ENCODE data around the gene DNAJC24.

Gene DNAJC24

DNA sequence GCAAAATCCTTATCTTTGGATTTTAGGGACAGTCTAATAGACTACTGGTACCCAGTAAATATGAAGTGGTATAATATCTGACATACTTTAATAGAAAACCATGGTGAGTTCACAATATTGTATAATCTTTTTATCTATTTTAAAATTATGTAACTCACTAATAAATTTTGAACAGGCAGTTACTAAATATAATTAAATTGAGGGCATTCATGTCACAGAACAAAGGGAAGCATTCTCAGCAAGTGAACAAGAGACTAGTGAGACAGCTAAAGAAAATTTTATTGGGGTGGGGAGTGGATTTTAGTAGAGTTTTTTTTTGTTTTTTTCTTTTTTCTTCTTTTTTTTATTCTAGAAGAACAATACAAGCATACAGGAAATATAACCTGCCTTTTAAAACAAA is 55.0 kb downstream of the DNAJC24 start (continued):
- no peak for TF ChIP-seq ZNF362 (tag by site-specific recombination; IDR thresholded peaks at IDR 0.05)
- TF ChIP-seq KLF10 (tag by site-specific recombination; IDR thresholded peaks at IDR 0.05), result no peak
- TF ChIP-seq GLIS2 (tag by site-specific recombination; IDR thresholded peaks at IDR 0.05), result no peak

- H3K4me1 ChIP-seq (ENCODE audit: control insufficient read depth, insufficient read depth, low read length), result no peaks in the 10 kb centered on the region
- ChIA-PET CTCF (no interaction called here), POLR2A (no interaction called here)
- H3K27ac ChIP-seq (ENCODE audit: extremely low read depth, low read depth, low read length), result no peak overlapping the region
- TF ChIP-seq ZBTB49 (tag by site-specific recombination; IDR thresholded peaks at IDR 0.05; ENCODE audit: low read depth) (no peak), ZNF623 (tag by site-specific recombination; IDR thresholded peaks at IDR 0.05) (no peak), OSR2 (tag by site-specific recombination; IDR thresholded peaks at IDR 0.05) (no peak), ZNF521 (tag by site-specific recombination; IDR thresholded peaks at IDR 0.05) (no peak)
- TF ChIP-seq, protein P1, sequence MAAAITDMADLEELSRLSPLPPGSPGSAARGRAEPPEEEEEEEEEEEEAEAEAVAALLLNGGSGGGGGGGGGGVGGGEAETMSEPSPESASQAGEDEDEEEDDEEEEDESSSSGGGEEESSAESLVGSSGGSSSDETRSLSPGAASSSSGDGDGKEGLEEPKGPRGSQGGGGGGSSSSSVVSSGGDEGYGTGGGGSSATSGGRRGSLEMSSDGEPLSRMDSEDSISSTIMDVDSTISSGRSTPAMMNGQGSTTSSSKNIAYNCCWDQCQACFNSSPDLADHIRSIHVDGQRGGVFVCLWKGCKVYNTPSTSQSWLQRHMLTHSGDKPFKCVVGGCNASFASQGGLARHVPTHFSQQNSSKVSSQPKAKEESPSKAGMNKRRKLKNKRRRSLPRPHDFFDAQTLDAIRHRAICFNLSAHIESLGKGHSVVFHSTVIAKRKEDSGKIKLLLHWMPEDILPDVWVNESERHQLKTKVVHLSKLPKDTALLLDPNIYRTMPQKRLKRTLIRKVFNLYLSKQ (tag by site-specific recombination; IDR thresholded peaks at IDR 0.05; ENCODE audit: borderline replicate concordance), result no peak
- peaks cover 0 to 18% of the 10 kb centered on the region in 2 experiments; a peak in 2 of 3 replicates for H3K36me3 ChIP-seq (ENCODE audit: control insufficient read depth in 2 of 2, insufficient read depth in 1 of 2, low read length in 2 of 2)
- H3K4me3 ChIP-seq (ENCODE audit: low read depth, low read length), result no peak overlapping the region
- no peaks in the 10 kb centered on the region for H3K9me3 ChIP-seq (ENCODE audit: control insufficient read depth, insufficient read depth, low read depth, low read length)
Observed at GRCh38 chr11:31433851-31434250, 64.2 kb downstream of the DNAJC24 start.

DNA sequence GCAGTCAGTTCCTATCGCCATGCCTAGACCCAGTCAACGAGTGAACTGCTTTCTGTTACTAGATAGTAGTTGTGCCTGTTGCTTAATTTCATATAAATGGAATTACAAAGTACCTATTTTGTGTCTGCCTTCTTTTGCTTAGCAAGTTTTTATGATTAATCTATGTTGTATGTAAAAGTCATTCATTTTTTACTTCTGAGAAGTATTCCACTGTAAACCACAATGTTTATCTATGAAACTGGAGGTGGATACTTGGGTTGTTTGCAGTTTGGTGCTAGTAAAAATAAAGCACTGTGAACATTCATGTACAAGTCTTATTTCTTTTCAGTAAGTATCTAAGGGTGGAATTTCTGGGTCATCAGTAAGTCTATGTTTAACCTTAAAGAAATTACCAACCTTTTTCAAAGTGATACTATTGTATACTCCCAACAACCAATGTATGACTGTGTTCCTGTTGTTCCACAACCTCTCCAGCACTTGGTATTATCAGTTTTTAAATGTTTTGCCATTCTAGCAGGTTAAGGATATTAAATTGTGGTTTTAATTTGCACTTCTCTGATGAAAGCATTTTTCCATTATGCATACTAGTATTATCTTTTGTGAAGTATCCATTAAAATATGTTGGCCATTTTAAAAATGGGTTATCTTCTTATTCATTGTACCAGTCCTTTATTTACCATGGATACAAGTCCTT is 68.2 kb downstream of the DNAJC24 start:
- Histone ChIP-seq H3K27ac (ENCODE audit: extremely low read depth, low read depth, low read length) (no peak overlapping the region), H3K4me3 (ENCODE audit: low read depth, low read length) (no peak overlapping the region), H3K4me1 (ENCODE audit: control insufficient read depth, insufficient read depth, low read length) (no peaks in the 10 kb centered on the region), H3K9me3 (ENCODE audit: control insufficient read depth, insufficient read depth, low read depth, low read length) (no peaks in the 10 kb centered on the region), H3K36me3 (ENCODE audit: control insufficient read depth in 2 of 2, insufficient read depth in 1 of 2, low read length in 2 of 2) (peaks cover 0 to 4% of the 10 kb centered on the region in 2 experiments; a peak in 1 of 3 replicates)
- ChIA-PET POLR2A (no interaction called here), CTCF (no interaction called here)
- peak; percentile 93 for TF ChIP-seq ZNF184 (tag by site-specific recombination; IDR thresholded peaks at IDR 0.05)
- no peak for TF ChIP-seq ZBTB8A (tag by site-specific recombination; IDR thresholded peaks at IDR 0.05)

- Histone ChIP-seq H3K9me3 (ENCODE audit: control insufficient read depth, insufficient read depth, low read depth, low read length) (no peaks in the 10 kb centered on the region), H3K27ac (ENCODE audit: extremely low read depth, low read depth, low read length) (no peak overlapping the region), H3K4me1 (ENCODE audit: control insufficient read depth, insufficient read depth, low read length) (no peaks in the 10 kb centered on the region), H3K36me3 (ENCODE audit: control insufficient read depth in 2 of 2, insufficient read depth in 1 of 2, low read length in 2 of 2) (no peaks in the 10 kb centered on the region), H3K4me3 (ENCODE audit: low read depth, low read length) (no peak overlapping the region)
- ChIA-PET POLR2A (no interaction called here), CTCF (no interaction called here)
- TF ChIP-seq ZNF548 (tag by site-specific recombination; IDR thresholded peaks at IDR 0.05) (no peak), ZNF175 (tag by site-specific recombination; IDR thresholded peaks at IDR 0.05) (no peak), ZNF169 (tag by site-specific recombination; IDR thresholded peaks at IDR 0.05) (no peak), BCL11B (tag by site-specific recombination; IDR thresholded peaks at IDR 0.05; ENCODE audit: low read depth) (no peak), ZFP69B (tag by site-specific recombination; IDR thresholded peaks at IDR 0.05) (no peak), YY1 (tag by site-specific recombination; IDR thresholded peaks at IDR 0.05) (no peak), ZNF280D (tag by site-specific recombination; IDR thresholded peaks at IDR 0.05) (no peak), PRDM1 (tag by site-specific recombination; IDR thresholded peaks at IDR 0.05) (no peak), ZNF132 (tag by site-specific recombination; IDR thresholded peaks at IDR 0.05; ENCODE audit: borderline replicate concordance) (no peak), ZBTB7A (tag by site-specific recombination; IDR thresholded peaks at IDR 0.05; ENCODE audit: low read depth) (no peak)
- TF ChIP-seq, protein P2, sequence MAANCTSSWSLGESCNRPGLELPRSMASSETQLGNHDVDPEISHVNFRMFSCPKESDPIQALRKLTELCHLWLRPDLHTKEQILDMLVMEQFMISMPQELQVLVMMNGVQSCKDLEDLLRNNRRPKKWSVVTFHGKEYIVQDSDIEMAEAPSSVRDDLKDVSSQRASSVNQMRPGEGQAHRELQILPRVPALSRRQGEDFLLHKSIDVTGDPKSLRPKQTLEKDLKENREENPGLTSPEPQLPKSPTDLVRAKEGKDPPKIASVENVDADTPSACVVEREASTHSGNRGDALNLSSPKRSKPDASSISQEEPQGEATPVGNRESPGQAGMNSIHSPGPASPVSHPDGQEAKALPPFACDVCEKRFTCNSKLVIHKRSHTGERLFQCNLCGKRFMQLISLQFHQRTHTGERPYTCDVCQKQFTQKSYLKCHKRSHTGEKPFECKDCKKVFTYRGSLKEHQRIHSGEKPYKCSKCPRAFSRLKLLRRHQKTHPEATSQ (tag by site-specific recombination; IDR thresholded peaks at IDR 0.05), result no peak
Observed at GRCh38 chr11:31441296-31441695, 71.6 kb downstream of the DNAJC24 start.
